Measurements from ENCODE around the gene RABGGTA. TPM values are rescaled to one million over a fixed set of nuclear protein-coding genes. Genes with fewer than 3 reads are reported as not detected.
A peak's percentile ranks its signal among the peaks of the same experiment; 100 is the strongest.
"Not testable (repeated sequence)": the region's sequence is repeated elsewhere in the genome, so short reads cannot be mapped to it uniquely, and the experiment has no call there.

Gene RABGGTA
- total RNA-seq, 2 experiments from 2014 or later = 47.7 to 51.8 TPM

DNA sequence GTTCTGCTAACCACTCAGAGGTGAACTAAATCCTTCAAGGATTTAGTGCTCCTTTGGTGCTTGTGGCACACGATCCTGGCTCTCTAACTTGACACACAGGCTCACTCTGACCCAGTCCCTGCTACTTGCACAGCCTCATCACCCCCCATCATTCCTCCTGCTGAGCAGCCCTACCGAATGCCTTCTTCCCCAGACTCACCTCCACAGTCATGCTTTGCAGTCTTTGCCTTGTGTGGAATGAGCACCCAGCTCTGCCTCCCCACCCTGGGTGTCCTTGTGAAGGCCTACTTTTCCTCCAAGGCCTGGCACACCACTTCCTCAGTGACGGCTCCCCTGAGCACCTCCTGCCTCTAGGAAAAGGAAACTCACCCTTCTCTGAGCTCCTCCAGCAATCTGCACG lies 21.0 kb downstream of the RABGGTA start:
- H3K36me3 Mint-ChIP-seq (ENCODE audit: low read depth) = peaks cover 14% of the 10 kb centered on the region
- ATAC-seq (no peak), DNase-seq (no peak)
- no peaks in the 10 kb centered on the region for H3K27me3 Mint-ChIP-seq (ENCODE audit: low read depth)
- H3K4me3 Mint-ChIP-seq = peak overlapping the region; percentile 27
- POLR2A ChIA-PET = interaction anchor here (0.6 to 5.0 kb wide), 3 partner anchors 7 to 49 kb away, joined by 3 to 20 read pairs (median 4); partner anchors contain the start of genes DHRS1, NOP9 and TINF2
- CTCF ChIA-PET = interaction anchor here (1.3 to 21.9 kb wide), 7 partner anchors 8 to 193 kb away, joined by 3 to 801 read pairs (median 6); partner anchors contain the start of genes CIDEB, DHRS1, LTB4R and LTB4R2
- H3K9me3 Mint-ChIP-seq (ENCODE audit: insufficient read depth) = no peaks in the 10 kb centered on the region
- peak overlapping the region; percentile 84 for H3K27ac Mint-ChIP-seq
- peaks cover 50% of the 10 kb centered on the region for H3K4me1 Mint-ChIP-seq (ENCODE audit: low read depth)

DNA sequence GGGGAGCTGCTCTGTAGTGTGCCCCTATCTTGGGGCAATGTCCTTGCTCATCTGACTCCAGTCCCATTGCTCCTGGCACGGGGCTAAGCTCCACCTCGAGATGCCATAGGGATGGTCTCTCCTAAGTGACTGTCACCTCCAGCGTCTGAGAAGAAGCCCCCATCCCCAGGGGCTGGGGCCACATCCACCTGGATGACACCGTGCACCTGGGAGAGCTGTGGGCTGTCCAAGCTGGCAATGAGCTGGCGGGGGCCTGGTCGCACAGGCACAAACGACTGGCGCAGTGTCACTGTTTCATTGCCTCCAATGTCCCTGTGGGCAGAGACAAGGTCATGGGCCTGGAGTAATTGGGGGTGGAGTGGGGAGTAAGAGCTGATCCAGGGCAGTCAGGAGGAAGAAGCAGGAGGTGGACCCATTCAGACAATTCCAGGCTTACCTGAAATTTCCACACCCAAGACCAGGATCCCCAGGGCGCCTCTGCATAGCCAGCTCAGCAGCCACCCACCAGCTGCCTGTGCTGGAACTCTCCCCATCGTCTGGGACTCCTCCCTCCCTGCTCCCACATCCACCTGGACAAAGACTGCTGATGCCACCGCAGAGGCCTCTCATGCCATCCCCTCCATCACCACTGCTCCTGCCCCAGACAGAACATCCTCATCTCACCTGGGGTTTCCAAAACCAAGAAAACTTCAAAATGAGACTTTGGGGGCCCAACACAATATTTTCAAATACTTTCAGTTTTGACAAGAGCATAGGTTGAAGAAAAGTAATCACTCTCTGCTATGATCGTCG lies 22.0 kb downstream of the RABGGTA start:
- no peaks in the 10 kb centered on the region for H3K27me3 Mint-ChIP-seq (ENCODE audit: low read depth)
- DNase-seq = no peak
- no peak for ATAC-seq
- peaks cover 55% of the 10 kb centered on the region for H3K4me1 Mint-ChIP-seq (ENCODE audit: low read depth)
- peaks cover 11% of the 10 kb centered on the region for H3K36me3 Mint-ChIP-seq (ENCODE audit: low read depth)
- H3K27ac Mint-ChIP-seq = peak overlapping the region; percentile 84
- H3K9me3 Mint-ChIP-seq (ENCODE audit: insufficient read depth) = no peaks in the 10 kb centered on the region
- H3K4me3 Mint-ChIP-seq = peak overlapping the region; percentile 27
- POLR2A ChIA-PET = interaction anchor here (5.6 kb wide), 1 partner anchor 21 kb away, joined by 48 read pairs; the partner anchor contains the start of gene RABGGTA
- CTCF ChIA-PET = interaction anchor here (1.1 to 21.9 kb wide), 4 partner anchors 22 to 181 kb away, joined by 3 to 801 read pairs (median 48); partner anchors contain the start of genes CIDEB, DHRS1, LTB4R and LTB4R2

DNA sequence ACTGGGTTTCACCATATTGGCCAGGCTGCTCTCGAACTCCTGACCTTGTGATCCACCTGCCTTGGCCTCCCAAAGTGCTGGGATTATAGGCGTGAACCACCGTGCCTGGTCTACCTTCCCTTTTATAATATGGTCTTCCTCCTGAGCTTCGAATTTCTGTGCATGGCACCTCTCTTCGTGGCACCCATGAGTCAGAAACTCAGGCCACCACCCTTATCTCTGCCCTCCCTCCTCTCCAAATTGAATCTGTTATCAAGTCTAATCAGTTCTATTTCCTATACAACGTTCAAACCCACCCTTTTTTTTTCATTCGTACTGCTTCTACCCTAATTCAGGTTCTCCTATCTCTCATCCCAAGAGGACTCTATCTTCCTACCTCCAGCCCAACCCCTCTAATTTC lies 24.0 kb downstream of the RABGGTA start:
- ChIA-PET CTCF (interaction anchor here (0.6 to 21.9 kb wide), 16 partner anchors 9 to 184 kb away, joined by 3 to 801 read pairs (median 4); partner anchors contain the start of genes CIDEB, DHRS1, IRF9 and LTB4R), POLR2A (interaction anchor here (0.6 to 5.6 kb wide), 15 partner anchors 15 to 183 kb away, joined by 3 to 48 read pairs (median 4); partner anchors contain the start of genes CHMP4A, DHRS1, IRF9 and KHNYN)
- peak overlapping the region; percentile 81 for H3K27ac Mint-ChIP-seq
- H3K4me1 Mint-ChIP-seq (ENCODE audit: low read depth) = peaks cover 64% of the 10 kb centered on the region
- H3K36me3 Mint-ChIP-seq (ENCODE audit: low read depth) = peaks cover 8% of the 10 kb centered on the region
- ATAC-seq (no peak), DNase-seq (no peak)
- H3K27me3 Mint-ChIP-seq (ENCODE audit: low read depth) = no peaks in the 10 kb centered on the region
- no peaks in the 10 kb centered on the region for H3K9me3 Mint-ChIP-seq (ENCODE audit: insufficient read depth)
- no peak overlapping the region for H3K4me3 Mint-ChIP-seq

DNA sequence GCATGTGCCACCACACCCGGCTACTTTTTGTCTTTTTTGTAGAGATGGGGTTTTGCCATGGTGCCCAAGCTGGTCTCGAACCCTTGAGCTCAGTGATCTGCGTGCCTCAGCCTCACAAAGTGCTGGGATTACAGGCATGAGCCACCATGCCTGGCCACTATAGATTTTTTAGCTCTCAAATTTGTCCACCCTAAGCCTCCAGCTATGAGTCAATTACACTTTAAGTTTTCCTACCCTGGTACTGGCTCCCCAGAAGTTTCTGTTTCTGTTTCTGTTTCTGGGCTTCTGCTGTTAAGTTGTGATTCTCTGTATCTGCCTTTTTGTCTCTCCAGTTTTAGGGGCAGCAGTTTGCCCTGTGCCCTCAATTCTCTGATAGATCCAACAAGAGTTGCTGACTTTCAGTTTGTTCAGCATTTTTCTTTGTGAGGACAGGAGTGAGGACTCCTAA lies 24.6 kb downstream of the RABGGTA start:
- ATAC-seq (peak; percentile 10), DNase-seq (peak; percentile 62)
- peaks cover 64% of the 10 kb centered on the region for H3K4me1 Mint-ChIP-seq (ENCODE audit: low read depth)
- peak overlapping the region; percentile 95 for H3K27ac Mint-ChIP-seq
- ChIA-PET CTCF (interaction anchor here (0.6 to 21.9 kb wide), 18 partner anchors 9 to 185 kb away, joined by 3 to 801 read pairs (median 4); partner anchors contain the start of genes CIDEB, DHRS1, IRF9 and LTB4R), POLR2A (interaction anchor here (0.6 to 5.6 kb wide), 21 partner anchors 10 to 1563 kb away, joined by 3 to 48 read pairs (median 4); partner anchors contain the start of genes CHMP4A, DHRS1, IRF9 and KHNYN)
- H3K9me3 Mint-ChIP-seq (ENCODE audit: insufficient read depth) = no peaks in the 10 kb centered on the region
- H3K27me3 Mint-ChIP-seq (ENCODE audit: low read depth) = no peaks in the 10 kb centered on the region
- H3K4me3 Mint-ChIP-seq = peak overlapping the region; percentile 67
- H3K36me3 Mint-ChIP-seq (ENCODE audit: low read depth) = peaks cover 11% of the 10 kb centered on the region

DNA sequence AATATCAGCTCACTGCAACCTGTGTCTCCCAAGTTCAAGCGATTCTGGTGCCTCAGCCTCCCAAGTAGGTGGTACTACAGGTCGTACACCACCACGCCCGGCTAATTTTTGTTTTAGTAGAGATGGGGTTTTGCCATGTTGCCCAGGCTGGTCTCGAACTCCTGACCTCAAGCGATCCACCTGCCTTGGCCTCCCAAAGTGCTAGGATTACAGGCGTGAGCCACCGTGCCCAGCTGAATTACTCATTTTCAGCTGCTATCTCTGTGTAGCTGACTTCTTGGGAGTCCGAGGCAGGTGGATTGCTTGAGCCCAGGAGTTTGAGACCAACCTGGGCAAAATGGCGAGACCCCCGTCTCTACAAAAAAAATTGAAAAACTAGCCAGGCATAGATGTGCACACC lies 26.0 kb downstream of the RABGGTA start:
- not testable (repeated sequence) for ATAC-seq; H3K4me3 Mint-ChIP-seq; H3K27me3 Mint-ChIP-seq (ENCODE audit: low read depth); DNase-seq; H3K9me3 Mint-ChIP-seq (ENCODE audit: insufficient read depth)
- POLR2A ChIA-PET = interaction anchor here (1.1 to 5.6 kb wide), 4 partner anchors 25 to 186 kb away, joined by 3 to 48 read pairs (median 10); partner anchors contain the start of genes DHRS1, KHNYN, NOP9 and RABGGTA
- peak overlapping the region; percentile 22 for H3K27ac Mint-ChIP-seq
- CTCF ChIA-PET = interaction anchor here (1.1 to 21.9 kb wide), 6 partner anchors 26 to 186 kb away, joined by 3 to 801 read pairs (median 15); partner anchors contain the start of genes CIDEB, DHRS1, LTB4R and LTB4R2
- peaks cover 60% of the 10 kb centered on the region for H3K4me1 Mint-ChIP-seq (ENCODE audit: low read depth)
- H3K36me3 Mint-ChIP-seq (ENCODE audit: low read depth) = peaks cover 20% of the 10 kb centered on the region

DNA sequence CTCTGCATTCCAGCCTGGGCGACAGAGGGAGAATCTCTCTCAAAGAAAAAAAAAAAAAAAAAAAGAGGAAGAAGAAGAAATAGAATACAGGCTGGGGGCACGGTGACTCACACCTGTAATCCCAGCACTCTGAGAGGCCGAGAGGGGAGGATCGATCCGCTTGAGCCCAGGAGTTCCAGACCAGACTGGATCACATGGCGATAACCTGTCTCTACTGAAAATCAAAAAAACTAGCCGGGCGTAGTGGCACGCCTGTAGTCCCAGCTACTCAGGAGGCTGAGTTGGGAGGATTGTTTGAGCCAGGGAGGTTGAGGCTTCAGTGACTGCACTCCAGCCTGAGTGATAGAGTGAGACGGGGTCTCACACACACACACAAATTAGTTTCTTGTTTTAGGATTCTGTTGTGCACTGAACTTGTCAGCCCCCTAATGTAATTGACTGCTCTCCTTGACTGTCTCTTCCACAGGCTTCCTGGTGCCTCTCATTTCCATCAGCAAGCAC lies 28.0 kb downstream of the RABGGTA start:
- Mint-ChIP-seq H3K4me1 (ENCODE audit: low read depth) (peaks cover 59% of the 10 kb centered on the region), H3K9me3 (ENCODE audit: insufficient read depth) (no peaks in the 10 kb centered on the region), H3K27me3 (ENCODE audit: low read depth) (no peaks in the 10 kb centered on the region), H3K27ac (peak overlapping the region; percentile 100), H3K4me3 (peak overlapping the region; percentile 94), H3K36me3 (ENCODE audit: low read depth) (peaks cover 35% of the 10 kb centered on the region)
- ChIA-PET CTCF (interaction anchor here (0.6 to 21.9 kb wide), 27 partner anchors 9 to 452 kb away, joined by 3 to 801 read pairs (median 13); partner anchors contain the start of genes CBLN3, CHMP4A, CIDEB and DHRS1), POLR2A (interaction anchor here (0.6 to 3.2 kb wide), 22 partner anchors 9 to 187 kb away, joined by 3 to 73 read pairs (median 10); partner anchors contain the start of genes CBLN3, CHMP4A, CIDEB and DHRS1)
- DNase-seq (peak; percentile 30), ATAC-seq (no peak)

DNA sequence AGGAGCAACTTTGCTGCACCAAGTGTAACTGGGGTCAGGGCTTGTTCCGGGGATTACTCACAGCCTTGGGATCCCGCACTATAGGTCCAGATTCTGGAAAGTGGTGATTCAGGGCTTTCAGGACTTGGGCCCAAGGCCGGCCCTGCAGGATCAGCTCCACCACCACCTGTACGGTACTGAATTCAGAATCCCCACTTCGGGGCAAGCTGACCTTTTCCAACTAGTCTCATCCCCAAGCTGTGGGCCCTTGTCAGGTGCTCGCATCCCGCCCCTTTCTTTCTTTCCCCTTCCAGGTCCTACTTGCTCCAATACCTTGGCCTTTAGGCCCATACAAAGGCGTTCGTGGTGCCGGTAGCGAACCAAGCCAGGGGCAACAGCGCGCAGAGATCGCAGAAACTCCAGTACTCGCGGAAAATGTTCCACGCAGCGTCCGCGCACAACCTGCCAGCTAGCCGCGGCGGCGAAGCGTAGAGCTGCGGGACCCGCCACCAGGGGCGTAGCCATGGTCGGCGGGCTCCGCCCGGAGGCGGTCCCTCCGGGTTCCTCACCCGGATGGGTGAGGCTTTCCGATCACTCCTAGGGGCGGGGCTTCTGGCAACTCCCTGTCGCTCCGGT lies 29.5 kb downstream of the RABGGTA start:
- ChIA-PET POLR2A (interaction anchor here (0.6 to 3.2 kb wide), 34 partner anchors 9 to 189 kb away, joined by 3 to 73 read pairs (median 5); partner anchors contain the start of genes CBLN3, CHMP4A, CIDEB and DCAF11), CTCF (interaction anchor here (0.7 to 21.9 kb wide), 39 partner anchors 9 to 1184 kb away, joined by 3 to 801 read pairs (median 7); partner anchors contain the start of genes CBLN3, CHMP4A, CIDEB and DCAF11)
- Mint-ChIP-seq H3K27me3 (ENCODE audit: low read depth) (no peaks in the 10 kb centered on the region), H3K9me3 (ENCODE audit: insufficient read depth) (no peaks in the 10 kb centered on the region), H3K4me1 (ENCODE audit: low read depth) (peaks cover 54% of the 10 kb centered on the region), H3K36me3 (ENCODE audit: low read depth) (peaks cover 45% of the 10 kb centered on the region), H3K4me3 (peak overlapping the region; percentile 94), H3K27ac (peak overlapping the region; percentile 100)
- peak; percentile 95 for DNase-seq
- peak; percentile 85 for ATAC-seq

DNA sequence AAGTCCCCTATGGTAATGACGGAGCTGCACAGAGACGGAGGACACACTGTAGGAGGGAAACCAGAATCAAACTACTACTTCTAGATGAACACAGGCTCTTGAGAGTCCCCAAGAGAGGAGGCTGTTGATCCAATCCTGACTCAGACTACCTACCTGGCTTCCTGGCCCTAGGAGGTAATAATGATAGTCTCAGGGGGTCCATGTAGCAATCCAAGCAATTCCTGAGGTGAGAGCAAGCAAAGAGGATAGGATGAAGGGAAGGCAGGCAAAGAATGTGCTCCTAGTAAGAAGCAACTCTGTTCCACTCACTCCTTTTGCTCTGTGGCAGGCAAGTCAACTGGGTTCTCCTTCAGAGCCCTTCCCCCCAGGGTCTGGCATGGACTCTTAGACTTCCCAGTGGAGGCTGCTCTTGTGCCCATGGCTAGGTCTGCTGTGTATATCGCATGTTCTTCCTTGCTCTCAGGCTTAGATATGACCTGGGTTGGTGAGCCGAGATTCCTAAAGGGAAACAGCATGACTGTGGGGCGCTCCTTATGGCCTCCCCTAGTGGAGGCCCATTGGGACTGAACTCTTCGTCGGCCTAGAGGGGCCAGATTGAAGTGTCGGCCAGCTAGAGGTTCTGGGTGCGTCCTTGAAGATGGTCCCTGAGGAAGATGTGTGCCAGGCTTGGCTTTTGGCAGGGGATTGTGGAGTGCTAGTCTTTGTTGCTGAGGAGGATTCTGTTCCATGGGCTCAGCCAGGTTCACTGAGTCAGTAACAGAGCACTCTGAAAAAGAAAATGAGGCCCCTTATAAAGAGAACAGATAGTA lies 31.1 kb downstream of the RABGGTA start:
- Mint-ChIP-seq H3K4me1 (ENCODE audit: low read depth) (peaks cover 52% of the 10 kb centered on the region), H3K9me3 (ENCODE audit: insufficient read depth) (no peaks in the 10 kb centered on the region), H3K27me3 (ENCODE audit: low read depth) (no peaks in the 10 kb centered on the region), H3K27ac (peak overlapping the region; percentile 48), H3K36me3 (ENCODE audit: low read depth) (peaks cover 57% of the 10 kb centered on the region), H3K4me3 (peak overlapping the region; percentile 94)
- POLR2A ChIA-PET = interaction anchor here (1.1 kb wide), 1 partner anchor 26 kb away, joined by 3 read pairs; no protein-coding TSS in a partner anchor
- ATAC-seq (no peak), DNase-seq (no peak)
- CTCF ChIA-PET = interaction anchor here (1.2 to 21.9 kb wide), 8 partner anchors 12 to 191 kb away, joined by 3 to 801 read pairs (median 33); partner anchors contain the start of genes CBLN3, CHMP4A, CIDEB and DHRS1

DNA sequence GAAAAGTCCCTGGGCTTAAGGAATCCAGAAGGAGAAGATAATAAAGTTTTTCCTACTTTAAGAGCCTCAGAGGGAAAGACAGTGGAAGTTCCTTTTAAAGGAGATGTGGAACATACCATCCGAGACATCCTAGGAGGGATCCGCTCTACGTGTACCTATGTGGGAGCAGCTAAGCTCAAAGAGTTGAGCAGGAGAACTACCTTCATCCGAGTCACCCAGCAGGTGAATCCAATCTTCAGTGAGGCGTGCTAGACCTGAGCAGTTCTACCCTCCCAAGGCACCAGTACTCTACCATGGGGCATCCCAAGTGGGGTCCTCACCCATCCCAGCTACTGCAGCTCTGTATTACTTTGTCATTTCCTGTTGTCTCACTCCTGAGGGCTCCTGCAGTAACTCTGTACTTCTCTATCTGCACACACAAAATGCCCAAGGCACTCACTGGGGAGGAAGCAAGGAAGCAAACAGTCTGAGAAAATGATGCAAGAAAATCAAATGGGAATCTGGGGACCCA lies 32.8 kb downstream of the RABGGTA start:
- H3K36me3 Mint-ChIP-seq (ENCODE audit: low read depth) = peaks cover 70% of the 10 kb centered on the region
- H3K9me3 Mint-ChIP-seq (ENCODE audit: insufficient read depth) = no peaks in the 10 kb centered on the region
- CTCF ChIA-PET = interaction anchor here (0.7 to 21.9 kb wide), 6 partner anchors 8 to 193 kb away, joined by 3 to 801 read pairs (median 4); partner anchors contain the start of genes CIDEB, DHRS1, LTB4R and LTB4R2
- peak overlapping the region; percentile 27 for H3K27ac Mint-ChIP-seq
- no peak for DNase-seq
- H3K4me3 Mint-ChIP-seq = no peak overlapping the region
- no peak for ATAC-seq
- H3K4me1 Mint-ChIP-seq (ENCODE audit: low read depth) = peaks cover 59% of the 10 kb centered on the region
- H3K27me3 Mint-ChIP-seq (ENCODE audit: low read depth) = no peaks in the 10 kb centered on the region
- POLR2A ChIA-PET = interaction anchor here (1.2 to 1.7 kb wide), 4 partner anchors 23 to 77 kb away, joined by 3 to 5 read pairs (median 4); partner anchors contain the start of genes CHMP4A, IPO4, IRF9 and MDP1

DNA sequence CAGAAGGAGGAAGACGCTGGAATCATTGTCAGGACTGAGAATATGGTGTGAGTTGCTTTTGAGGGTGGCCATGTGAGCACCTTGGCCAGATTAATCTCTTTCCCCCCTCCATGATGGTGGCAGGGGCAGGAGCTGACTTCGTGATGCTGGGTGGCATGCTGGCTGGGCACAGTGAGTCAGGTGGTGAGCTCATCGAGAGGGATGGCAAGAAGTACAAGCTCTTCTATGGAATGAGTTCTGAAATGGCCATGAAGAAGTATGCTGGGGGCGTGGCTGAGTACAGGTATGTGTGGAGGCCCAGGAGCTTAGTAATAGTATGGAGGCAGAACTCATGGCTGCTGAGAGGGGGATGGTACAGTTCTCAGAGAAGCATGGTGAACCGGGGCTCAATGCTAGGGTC lies 33.3 kb downstream of the RABGGTA start:
- Mint-ChIP-seq H3K4me1 (ENCODE audit: low read depth) (peaks cover 60% of the 10 kb centered on the region), H3K27me3 (ENCODE audit: low read depth) (no peaks in the 10 kb centered on the region), H3K36me3 (ENCODE audit: low read depth) (peaks cover 70% of the 10 kb centered on the region), H3K9me3 (ENCODE audit: insufficient read depth) (no peaks in the 10 kb centered on the region), H3K4me3 (no peak overlapping the region), H3K27ac (no peak overlapping the region)
- ChIA-PET POLR2A (interaction anchor here (1.2 to 1.7 kb wide), 4 partner anchors 22 to 77 kb away, joined by 3 to 5 read pairs (median 4); partner anchors contain the start of genes CHMP4A, IPO4, IRF9 and MDP1), CTCF (interaction anchor here (1.0 to 21.9 kb wide), 4 partner anchors 9 to 194 kb away, joined by 3 to 801 read pairs (median 7); partner anchors contain the start of genes CIDEB, DHRS1, LTB4R and LTB4R2)
- no peak for ATAC-seq
- DNase-seq = no peak
